HG02840 (cell line): ENCODE data around the gene ZNF106.

Experiments used
- ATAC-seq: cut with Tn5 transposase; IDR thresholded peaks from one replicate; pipeline ENCODE4 v1.9.1; 2021; ENCODE audit warnings: mild to moderate bottlenecking, moderate library complexity, moderate number of reproducible peaks; ENCODE audit not compliant: unreplicated experiment, low FRiP score

ZNF106 gene

GRCh38 chr15:42411884-42412283 is 79.1 kb downstream of the ZNF106 start:
- ATAC-seq = no peak

DNA sequence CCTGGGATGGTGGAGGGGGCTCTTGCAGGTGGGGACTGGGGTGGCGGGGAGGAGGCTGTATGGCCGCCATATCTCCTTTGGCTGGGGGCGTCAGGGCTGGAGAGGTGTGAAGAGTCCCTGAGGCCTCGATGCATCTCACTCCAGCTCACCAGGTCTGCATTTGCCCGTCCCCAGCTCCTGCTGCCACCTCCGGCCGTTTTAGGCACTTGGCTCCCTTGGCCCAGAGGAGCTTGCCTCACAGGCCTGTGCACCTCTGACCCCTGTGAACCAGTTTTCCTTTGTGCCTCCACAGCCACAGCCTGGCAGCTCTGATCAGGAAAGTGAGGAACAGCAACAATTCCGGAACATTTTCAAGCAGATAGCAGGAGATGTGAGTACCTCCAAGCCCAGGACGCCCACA is 81.9 kb downstream of the ZNF106 start:
- no peak for ATAC-seq

DNA sequence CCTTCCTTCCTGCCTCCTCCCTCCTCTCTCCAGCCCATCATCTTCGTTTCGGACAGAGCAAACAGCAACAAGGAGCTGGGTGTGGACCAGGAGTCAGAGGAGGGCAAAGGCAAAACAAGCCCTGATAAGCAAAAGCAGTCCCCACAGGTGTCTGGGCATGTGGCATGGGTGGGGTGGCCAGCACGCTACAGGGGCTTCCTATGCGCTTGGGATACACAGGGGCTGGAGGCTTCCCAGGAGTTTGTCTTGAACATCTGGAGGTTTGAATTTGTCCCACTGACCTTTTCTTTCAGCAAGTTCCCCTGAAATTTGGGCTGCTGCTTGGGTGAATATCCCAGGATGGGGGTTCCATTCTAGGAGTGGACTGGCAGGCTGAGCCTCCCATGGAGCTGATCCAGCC is 82.8 kb downstream of the ZNF106 start:
- ATAC-seq = no peak

DNA sequence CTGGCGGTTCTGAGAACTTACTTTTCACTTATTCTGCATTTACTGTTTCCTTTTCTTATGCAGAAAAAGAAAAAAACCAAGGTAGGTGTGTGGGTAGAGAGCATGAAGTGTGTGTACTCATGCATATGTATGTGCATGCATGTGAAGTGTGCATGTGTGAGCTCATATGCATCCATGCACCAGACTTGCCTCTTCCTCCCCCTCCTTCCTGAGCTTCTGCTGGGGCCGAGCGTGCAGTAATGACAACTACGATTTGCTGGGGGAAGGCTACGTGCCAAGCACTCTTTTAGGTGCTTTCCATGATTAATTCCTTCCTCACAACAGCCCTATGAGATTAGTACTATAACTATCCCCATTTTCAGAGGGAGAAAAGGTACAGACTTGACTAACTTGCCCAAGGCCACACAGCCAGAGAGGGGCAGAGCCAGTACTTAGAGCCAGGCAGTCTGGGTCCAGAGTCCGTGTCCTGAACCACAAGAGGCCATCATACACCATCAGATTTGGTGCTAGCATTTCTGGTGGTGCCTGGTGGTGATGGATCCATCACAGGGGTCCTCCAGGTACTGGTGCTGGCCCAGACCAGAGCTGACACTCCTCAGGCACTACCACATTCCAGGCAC is 85.0 kb downstream of the ZNF106 start:
- no peak for ATAC-seq

- ATAC-seq = no peak
These were observed 86.3 kb downstream of the ZNF106 start for GRCh38 chr15:42404461-42405235.

DNA sequence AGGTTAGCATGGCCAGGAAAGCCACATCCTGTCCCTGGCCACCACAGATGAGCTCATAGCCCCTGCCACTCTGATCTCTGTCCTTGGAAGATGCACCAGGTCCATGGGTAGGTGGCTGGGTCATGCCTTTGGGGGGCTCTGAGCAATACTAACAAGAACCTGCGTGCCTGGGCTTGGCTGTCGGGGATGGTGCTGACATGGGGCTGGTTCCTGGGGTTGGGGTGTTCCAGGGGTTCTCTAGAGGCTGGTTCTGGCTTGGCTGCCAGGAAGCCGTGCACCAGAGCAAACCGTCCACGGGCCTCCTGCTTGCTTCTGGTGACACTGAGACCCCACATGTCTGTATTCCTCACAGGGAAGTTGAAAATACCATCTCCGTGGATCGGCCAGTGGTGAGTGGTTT is 87.6 kb downstream of the ZNF106 start:
- ATAC-seq = no peak

GRCh38 chr15:42402455-42403205 is 88.3 kb downstream of the ZNF106 start:
- ATAC-seq = no peak

- ATAC-seq = no peak
These were observed 89.1 kb downstream of the ZNF106 start for GRCh38 chr15:42401544-42402454.

GRCh38 chr15:42395838-42396237 is 95.1 kb downstream of the ZNF106 start:
- no peak for ATAC-seq

DNA sequence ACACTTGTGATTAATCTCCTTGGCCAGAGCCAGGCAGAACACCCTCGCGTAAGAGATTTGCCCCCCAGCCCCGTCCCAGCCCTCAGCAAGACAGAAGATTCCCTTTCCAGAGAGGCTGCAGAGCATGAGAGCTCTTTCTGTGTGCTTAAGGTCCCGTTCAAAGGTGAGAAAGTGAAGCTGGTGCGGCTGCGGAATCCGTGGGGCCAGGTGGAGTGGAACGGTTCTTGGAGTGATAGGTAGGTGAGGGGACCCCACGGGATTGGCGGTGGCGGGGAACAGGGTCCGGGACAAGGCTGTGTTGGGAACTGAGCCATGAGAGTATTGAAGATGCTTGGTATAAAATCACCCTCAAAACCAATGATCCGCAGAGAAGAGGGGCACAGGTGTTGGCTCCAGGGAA is 96.8 kb downstream of the ZNF106 start:
- ATAC-seq = no peak

- no peak for ATAC-seq
These were observed 98.5 kb downstream of the ZNF106 start for GRCh38 chr15:42392309-42393024.

GRCh38 chr15:42387603-42388002 is 103.3 kb downstream of the ZNF106 start:
- no peak for ATAC-seq

DNA sequence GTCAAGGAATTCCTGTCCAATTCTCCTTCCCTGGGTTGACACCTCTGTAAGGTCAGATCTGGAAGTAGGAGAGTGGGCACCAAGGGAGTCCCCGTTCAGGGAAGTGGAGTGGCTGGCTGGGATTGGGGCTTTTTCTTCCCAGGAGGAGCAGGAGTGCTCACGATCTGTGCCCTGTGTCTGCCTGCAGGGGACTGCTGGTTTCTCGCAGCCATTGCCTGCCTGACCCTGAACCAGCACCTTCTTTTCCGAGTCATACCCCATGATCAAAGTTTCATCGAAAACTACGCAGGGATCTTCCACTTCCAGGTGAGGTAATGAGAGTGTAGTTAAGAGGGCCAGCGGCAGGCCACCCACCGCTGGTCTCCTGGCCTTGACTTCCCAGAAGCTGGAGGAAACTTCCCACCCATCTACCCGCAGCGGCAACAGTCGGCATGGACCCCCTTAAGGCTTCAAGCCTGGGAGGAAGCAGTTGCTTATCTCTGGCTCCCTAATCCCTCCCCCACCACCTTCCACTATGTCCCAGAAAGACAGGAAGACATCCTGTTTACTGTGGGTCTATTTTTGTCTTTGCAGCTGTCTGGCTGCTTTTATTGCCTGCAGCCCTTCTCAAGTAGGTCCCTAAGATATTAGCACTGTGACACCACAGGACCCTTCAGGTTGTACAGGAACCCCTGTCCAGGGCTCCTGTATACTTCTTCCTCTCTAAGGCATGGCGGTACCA is 104.8 kb downstream of the ZNF106 start:
- no peak for ATAC-seq

GRCh38 chr15:42385206-42385979 is 105.5 kb downstream of the ZNF106 start:
- ATAC-seq = no peak

DNA sequence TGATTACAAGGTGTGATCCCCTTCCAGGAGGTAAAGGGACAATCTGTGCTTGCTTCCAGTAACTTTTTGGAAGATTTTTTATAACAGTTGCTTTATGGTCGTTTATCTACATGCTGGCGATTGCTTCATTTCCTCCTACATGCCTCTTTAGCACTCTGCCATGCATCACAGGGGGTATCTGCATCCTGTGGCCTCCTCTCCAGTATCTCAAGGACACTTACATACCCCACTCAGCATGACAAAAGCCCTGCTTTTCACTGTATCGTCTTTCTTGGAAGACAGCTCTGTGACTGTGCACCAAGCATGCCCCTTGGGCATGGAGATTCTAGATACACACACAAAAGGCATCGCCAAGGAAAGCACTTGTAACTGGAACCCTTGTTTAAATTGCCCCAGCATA is 106.3 kb downstream of the ZNF106 start:
- ATAC-seq = no peak

DNA sequence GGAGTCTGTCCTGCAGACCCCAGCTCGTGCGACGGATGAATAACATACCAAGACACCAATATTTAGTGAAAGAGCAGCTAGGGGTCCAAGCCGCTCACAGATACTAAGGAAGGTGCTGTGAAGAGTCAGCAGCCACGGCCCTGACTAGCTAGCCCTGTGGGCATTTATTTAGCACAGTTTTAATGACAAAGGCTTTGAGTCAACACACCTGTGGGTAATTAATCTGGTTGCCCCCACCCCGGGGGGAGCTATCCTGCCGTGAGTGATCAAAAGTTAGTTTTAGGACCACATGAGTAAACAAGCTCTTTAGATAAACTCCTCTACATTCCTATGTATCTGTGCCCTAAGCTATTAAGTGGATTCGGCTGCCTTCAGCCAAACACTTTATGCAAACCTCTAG is 112.9 kb downstream of the ZNF106 start:
- no peak for ATAC-seq

DNA sequence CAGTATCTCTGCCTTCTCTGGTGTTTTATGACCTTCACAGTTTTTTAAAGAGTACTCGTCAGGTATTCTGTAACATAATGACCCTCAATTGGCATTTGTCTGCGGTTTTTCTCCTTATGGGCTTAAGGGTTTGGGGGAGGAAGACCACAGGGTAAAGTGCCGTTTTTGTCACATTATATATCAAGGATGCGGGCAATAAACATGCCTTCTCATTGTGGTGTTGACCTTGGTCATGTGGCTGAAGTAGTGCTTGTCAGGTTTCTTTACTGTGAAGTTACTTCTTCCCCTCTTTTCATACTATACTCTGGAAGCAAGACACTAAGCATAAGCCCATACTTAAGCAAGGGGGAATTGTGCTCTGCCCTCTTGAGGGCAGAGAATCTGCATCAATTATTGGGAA is 115.0 kb downstream of the ZNF106 start:
- ATAC-seq = no peak

- ATAC-seq = no peak
These were observed 115.7 kb downstream of the ZNF106 start for GRCh38 chr15:42375252-42375651.

GRCh38 chr15:42374810-42375209 is 116.1 kb downstream of the ZNF106 start:
- no peak for ATAC-seq
